Measurements from ENCODE around the gene MRC2. TPM values are rescaled to one million over a fixed set of nuclear protein-coding genes. Genes with fewer than 3 reads are reported as not detected.
A peak's percentile ranks its signal among the peaks of the same experiment; 100 is the strongest.

Gene MRC2
- total RNA-seq, 2 donors from 2014 or later: 43.8 to 46.7 TPM

GRCh38 chr17:62724398-62725146 is 97.1 kb downstream of the MRC2 start:
- no peak for DNase-seq (ENCODE audit: low spot score)
- Histone ChIP-seq H3K36me3 (no peaks in the 10 kb centered on the region), H3K4me1 (no peaks in the 10 kb centered on the region), H3K9me3 (no peaks in the 10 kb centered on the region), H3K27ac (no peak overlapping the region), H3K27me3 (no peaks in the 10 kb centered on the region), H3K4me3 (no peak overlapping the region)
- TF ChIP-seq CTCF (IDR thresholded peaks at IDR 0.05): no peak

GRCh38 chr17:62725791-62726249 is 98.3 kb downstream of the MRC2 start:
- Histone ChIP-seq H3K4me1 (no peaks in the 10 kb centered on the region), H3K27me3 (no peaks in the 10 kb centered on the region), H3K9me3 (no peaks in the 10 kb centered on the region), H3K4me3 (no peak overlapping the region), H3K36me3 (no peaks in the 10 kb centered on the region), H3K27ac (no peak overlapping the region)
- no peak for TF ChIP-seq CTCF (IDR thresholded peaks at IDR 0.05)
- DNase-seq (ENCODE audit: low spot score): no peak

- H3K9me3 ChIP-seq: no peaks in the 10 kb centered on the region
- no peak overlapping the region for H3K27ac ChIP-seq
- no peak for DNase-seq (ENCODE audit: low spot score)
- H3K36me3 ChIP-seq: no peaks in the 10 kb centered on the region
- TF ChIP-seq CTCF (IDR thresholded peaks at IDR 0.05): peak in 1 of 2 donors; percentile 43
- H3K27me3 ChIP-seq: no peaks in the 10 kb centered on the region
- H3K4me3 ChIP-seq: no peak overlapping the region
- H3K4me1 ChIP-seq: no peaks in the 10 kb centered on the region
These were observed 100.6 kb downstream of the MRC2 start for GRCh38 chr17:62727916-62728672.

- H3K36me3 ChIP-seq: no peaks in the 10 kb centered on the region
- H3K9me3 ChIP-seq: no peaks in the 10 kb centered on the region
- no peak for DNase-seq (ENCODE audit: low spot score)
- no peaks in the 10 kb centered on the region for H3K27me3 ChIP-seq
- no peaks in the 10 kb centered on the region for H3K4me1 ChIP-seq
- TF ChIP-seq CTCF (IDR thresholded peaks at IDR 0.05): no peak
- H3K4me3 ChIP-seq: no peak overlapping the region
- H3K27ac ChIP-seq: no peak overlapping the region
These were observed 104.7 kb downstream of the MRC2 start for GRCh38 chr17:62732125-62732524.

GRCh38 chr17:62735044-62735651 is 107.7 kb downstream of the MRC2 start:
- no peaks in the 10 kb centered on the region for H3K36me3 ChIP-seq
- H3K4me3 ChIP-seq: no peak overlapping the region
- H3K27me3 ChIP-seq: no peaks in the 10 kb centered on the region
- H3K27ac ChIP-seq: no peak overlapping the region
- no peak for TF ChIP-seq CTCF (IDR thresholded peaks at IDR 0.05)
- no peaks in the 10 kb centered on the region for H3K4me1 ChIP-seq
- no peaks in the 10 kb centered on the region for H3K9me3 ChIP-seq
- DNase-seq (ENCODE audit: low spot score): no peak
